DMS153 treated with DMSO at 0.1 percent for 48 hours (cell line): ENCODE results near the gene NPC1.
"Not testable (repeated sequence)": the region's sequence is repeated elsewhere in the genome, so short reads cannot be mapped to it uniquely, and the experiment has no call there.

Experiments used
- DNase-seq: peaks from one replicate; lab custom pipeline; 2025; ENCODE audit not compliant: unreplicated experiment; lab: John Stamatoyannopoulos, UW

NPC1 gene

DNA sequence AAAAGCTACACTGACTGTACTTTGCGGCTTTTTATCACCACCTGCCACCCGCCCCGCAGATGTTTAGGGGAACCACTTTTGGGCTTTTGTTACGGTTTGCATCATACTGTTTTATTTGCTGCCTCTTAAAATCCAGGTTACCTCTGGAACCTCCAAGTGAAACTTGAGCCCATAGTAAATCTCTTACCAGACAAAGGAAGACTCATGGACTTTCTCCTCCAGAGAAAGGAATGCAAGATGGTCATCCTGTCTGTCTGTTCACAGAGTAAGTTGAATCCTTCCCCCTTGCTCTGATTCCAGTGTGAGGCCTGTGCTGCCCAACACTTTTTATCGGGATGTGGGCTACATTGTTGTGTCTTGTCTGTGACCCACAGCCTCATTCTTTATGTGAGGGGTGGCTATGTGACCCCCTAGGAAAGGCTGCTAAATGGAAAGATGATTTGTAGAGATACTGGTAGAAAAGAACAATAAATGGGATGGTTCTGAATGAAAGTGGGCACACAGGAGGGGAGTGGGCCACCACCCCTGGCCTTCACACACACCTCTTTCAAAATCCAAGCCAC lies 59.7 kb downstream of the NPC1 start:
- no peak for DNase-seq

DNA sequence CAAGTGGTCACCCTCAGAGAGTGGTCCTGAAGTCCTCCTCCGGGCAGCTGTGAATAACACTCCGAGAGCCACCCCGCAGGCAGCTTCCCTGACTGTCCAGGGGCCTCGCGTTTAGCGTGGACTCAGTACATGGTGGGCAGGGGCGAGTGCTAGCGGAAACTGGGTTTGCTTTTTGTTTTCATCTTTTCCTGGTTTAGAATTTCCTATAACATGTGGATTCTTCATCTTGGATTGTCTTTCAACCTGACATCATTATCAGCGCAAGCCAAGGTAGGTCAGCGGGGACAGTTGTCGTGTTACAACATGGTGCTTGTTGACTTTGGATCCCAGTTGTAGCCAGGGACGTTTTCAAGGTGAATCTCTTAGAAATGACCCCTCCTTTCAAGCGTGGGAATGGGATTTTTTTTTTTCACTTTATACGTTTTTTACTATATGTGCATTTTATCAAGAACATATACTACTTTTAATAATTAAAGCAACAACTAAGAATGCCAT lies 62.0 kb downstream of the NPC1 start:
- no peak for DNase-seq

DNA sequence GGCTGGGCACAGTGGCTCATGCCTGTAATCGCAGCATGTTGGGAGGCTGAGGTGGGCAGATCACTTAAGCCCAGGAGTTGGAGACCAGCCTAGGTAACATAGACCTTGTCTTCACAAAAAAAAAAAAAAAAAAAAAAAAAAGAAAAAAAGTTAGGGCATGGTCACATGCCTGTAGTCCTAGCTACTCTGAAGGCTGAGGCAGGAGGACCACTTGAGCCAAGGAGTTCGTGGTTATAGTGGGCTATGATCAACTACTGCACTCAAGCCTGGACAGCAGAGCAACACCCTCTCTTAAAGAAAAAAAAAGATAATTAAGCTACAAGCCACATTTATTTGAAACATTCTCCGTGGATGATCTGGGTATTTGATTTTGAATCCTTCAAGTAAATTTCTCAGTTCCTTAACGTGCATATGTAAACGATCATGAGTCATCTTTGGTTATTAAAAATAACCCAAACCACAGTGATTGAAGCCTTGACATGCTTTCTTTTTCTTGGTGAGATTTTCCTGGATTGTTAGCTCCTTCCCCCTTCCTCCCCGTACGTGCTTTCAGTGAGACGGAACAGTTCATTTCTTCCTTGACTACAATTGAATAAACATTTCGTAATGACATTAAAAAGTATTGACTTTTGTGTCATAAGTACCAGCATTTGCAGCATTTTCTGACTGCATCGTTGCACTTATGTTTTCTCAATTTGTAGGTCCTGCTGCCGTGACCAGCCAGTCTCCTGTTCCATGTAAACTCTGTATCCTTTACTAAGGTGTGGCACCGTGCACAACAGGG lies 62.7 kb downstream of the NPC1 start:
- DNase-seq: no peak

DNA sequence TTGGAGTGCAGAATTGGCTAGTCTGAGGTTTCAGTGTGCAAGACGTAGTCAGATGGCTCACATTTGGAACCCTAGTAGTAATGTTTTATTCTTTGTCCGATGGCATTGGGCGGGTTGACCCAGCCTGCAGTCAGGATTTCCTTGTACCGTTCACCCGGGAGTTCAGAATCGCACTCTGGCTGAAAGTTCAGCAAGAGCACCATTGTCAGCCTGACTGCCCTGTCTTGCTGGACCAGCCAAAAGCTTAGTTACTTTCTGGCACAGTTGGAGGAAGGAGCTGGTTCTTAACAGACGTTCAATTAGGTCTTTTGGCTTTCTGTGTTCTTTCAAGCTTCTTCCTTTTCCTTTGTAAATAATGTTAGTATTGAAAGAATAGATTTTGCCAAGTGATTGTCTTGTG lies 64.4 kb downstream of the NPC1 start:
- DNase-seq: no peak

DNA sequence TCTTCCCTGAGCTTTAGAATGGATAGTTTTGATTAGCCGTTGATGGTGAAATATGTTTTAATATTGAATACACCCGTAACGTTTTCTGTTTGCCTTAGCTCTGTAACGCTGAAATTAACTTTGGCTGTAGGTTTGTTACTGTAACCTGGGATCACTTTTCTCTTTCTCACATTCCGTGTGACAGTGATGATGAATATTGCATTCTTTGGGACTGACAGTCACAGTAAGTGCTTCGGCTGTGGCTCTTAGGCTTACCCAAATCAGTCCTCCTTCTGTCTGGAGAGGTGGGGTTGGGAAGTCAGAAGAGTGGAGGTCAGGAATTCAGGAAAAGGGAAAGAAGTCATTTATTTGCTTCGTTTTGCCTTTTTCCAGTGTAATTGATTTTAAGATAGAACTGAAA lies 65.0 kb downstream of the NPC1 start:
- no peak for DNase-seq

DNA sequence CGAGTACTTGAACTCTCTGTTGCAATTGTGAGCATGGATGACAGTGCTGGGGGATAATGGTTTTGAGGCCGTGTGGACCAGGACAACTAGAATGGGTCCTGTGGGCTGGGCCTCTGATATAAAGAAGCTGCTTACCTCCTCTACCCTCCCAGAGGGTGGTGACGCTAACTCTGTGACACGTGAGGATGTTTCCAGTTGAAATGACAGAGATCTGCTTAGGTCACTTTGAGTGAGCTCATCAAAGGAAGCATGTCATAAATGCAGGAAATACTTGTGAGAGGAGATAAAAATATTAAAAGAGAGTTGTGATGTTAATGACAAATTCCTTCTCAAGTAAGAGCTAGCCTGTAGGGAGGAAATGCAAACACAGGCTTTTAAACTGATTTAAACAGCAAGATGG lies 66.6 kb downstream of the NPC1 start:
- no peak for DNase-seq

DNA sequence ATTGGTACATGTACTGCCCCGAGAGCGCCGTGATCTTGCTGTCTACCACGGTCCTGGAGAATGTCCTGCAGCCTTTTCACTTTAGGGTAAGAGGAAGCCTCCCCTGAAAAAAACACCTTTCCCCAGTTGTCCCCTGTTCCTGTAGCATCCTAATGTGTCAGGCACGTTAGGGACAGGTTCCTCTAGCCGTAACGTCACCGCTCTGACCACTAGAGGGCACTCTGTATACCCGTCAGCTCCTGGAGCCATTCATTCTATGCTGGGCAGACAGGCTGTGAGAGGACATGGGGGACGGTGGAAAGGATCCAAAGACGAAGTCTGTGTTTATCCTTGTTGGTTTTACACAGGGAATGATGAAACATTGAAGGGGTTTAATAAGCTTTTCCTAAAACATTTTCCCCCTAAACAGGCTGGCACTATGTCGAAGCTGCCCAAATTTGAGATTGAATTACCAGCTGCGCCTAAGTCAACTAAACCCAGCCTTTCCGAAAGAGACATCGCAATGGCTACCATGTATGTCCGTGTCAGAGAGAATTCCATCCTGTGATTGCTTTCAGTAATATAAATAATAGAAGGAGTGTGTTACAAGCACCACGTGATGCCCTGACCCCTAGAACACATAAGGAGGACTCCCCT lies 70.3 kb downstream of the NPC1 start:
- peak; percentile 55 for DNase-seq

DNA sequence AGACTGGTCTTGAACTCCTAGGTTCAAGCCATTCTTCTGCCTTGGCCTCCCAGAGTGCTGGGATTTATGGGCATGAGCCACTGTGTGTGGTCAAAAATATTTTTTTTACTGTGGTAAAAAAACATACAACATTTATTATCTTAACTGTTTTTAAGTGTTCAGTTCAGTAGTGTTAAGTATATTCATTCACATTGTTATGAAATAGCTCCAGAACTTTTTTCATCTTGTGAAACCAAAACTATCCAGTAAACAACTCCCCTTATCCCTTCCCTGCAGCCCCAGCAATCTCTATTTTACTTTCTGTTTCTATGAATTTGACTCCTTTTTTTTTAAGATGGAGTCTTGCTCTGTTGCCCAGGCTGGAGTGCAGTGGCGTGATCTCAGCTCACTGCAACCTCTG lies 73.7 kb downstream of the NPC1 start:
- DNase-seq: no peak

DNA sequence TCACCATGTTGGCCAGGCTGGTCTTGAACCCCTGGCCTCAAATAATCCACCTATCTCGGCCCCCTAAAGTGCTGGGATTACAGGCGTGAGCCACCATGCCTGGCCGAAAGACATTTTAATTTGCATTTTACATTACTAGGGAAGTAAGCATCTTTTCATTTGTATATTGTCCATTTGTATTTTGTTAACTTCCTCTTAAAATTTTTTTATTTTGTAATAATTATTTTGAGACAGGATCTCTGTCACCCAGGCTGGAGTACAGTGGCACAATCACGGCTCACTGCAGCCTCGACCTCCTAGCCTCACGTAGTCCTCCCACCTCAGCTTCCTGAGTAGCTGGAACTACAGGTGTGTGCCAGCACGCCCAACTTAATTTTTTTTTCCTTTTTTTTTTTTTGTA lies 74.1 kb downstream of the NPC1 start:
- DNase-seq: not testable (repeated sequence)

DNA sequence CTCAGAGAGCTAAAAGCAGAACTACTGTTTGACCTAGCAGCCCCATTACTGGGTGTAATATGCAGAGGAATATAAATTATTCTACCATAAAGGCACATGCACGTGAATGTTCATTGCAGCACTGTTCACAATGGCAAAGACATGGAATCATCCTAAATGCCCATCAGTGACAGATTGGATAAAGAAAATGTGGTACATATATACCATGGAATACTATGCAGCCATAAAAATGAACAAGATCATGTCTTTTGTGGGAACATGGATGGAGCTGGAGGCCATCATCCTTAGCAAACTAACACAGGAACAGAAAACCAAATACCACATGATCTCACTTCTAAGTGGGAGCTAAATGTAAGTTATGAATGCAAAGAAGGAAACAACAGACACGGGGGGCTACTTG lies 75.4 kb downstream of the NPC1 start:
- DNase-seq: not testable (repeated sequence)

DNA sequence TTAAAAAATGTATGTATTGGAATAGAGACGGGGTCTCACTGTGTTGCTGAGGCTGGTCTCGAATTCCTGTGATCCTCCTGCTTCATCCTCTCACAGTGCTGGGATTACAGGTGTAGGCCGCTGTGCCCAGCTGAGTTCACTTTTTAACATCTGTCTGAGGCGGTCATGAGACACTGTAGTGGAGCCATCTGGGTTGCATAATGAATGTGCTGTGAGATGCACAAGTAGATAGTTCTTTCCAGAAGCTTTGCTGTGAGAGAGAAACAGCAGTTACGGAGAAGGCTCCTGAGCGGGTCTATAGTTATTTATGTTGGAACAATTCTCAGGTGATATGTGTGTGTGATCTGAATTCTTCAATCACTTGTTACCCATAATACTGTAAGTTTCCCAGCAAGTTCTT lies 79.9 kb downstream of the NPC1 start:
- no peak for DNase-seq

DNA sequence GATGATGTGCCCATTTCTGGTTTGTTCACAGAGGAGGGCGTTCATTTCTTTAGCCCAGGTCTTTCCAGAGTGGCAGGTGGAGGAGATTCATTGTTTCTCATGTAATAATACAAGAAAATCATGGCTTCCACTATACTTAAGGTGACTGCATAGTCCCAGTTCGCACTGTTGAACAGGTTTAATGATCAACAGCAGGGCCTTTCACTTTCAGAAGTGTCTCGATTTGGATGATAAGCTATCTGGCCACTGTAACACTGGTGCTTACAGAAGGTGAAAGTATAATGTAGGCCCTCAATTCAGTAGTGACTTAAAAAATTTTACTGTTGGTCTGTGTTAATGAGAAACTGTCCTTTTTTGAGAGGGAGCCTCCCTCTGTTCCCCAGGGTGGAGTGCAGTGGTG lies 81.6 kb downstream of the NPC1 start:
- DNase-seq: no peak

DNA sequence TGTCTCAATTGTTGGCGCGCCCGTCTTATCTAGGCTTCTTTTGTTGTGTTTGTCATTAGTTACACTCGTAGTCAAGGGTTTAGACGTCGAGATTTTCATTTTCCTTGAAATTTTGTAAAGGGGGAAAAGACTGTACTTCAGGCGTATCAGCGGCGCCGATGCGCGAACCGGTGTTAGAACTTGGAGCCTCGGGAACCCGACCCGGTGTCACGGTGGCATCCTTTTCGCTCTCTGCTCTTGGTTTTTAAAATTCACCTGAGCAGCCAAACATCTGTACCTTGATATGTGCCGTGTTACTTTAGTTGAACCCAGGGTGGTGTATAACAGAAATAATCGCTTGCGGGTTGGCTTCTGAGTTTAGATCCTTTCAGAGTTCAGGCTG lies 82.4 kb downstream of the NPC1 start:
- no peak for DNase-seq

DNA sequence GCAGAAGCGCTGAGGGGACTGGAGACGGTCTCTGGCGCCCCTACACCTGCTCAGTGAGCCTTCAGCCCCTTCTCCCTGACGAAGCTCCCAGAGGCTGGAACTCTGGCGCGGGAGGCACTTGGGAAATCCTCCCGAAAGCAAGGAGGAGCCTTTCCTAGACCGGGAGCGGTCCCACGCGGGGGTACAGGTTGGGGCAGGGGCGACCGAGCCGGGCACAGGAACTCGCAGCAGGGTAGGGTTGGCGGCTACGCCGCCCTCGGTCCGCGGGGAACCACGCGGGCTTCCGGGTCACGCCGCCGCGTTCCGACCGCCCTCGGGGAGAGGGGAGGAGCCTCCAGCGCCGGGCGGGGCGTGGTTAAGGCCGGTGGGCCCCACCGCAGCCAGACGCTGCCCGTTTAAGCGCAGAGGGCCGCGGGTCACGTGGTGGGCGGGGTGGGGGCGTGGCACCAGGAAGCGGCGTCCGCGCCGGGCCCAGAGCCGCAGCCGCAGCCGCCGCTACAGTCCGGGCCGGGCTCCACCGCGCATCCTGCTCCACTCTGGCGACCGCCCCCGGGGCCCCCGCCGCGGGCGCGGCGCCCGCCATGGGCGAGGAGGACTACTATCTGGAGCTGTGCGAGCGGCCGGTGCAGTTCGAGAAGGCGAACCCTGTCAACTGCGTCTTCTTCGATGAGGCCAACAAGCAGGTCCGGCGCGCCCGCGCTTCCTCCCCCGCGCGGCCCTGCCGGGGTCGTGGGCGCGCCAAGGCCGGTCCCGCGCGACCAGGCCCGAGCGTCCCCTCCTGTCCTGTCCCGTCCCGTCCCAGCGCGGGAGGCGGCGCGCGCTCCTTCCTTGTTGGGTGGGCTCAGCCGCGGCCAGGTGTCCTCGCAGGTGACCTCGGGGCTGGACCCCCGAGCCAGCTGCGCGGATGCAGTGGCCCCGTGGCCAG lies 83.0 kb downstream of the NPC1 start, which contains the start of gene RMC1:
RMC1 (plus strand) TSS at position 474 of the 925 bp plus-strand sequence; CDS start at position 582, 108 bp downstream.
- peak; percentile 81 for DNase-seq

DNA sequence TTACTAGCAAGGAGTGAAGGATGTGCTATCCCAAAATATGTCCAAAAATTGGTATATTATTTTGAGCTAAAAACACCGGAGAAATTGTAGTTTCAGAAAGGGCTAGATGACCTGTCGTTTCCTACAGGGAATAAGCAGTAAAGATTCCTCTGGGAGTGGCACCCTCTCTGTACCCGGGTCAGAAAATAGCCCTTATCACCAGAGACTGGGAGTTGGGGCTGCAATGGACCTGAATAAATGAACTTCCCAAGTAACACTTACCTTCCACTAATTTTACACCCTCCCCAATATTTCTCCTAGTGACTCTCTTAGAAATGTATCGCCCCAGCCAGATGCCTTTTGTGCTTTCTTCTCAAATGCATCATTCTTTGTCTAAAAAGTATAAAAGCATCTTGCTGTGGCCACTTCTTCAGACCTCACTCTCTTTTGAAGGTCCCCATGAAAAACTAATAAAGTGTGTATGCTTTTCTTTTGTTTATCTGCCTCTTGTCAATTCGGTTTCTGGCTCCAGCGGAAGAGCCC lies 83.7 kb downstream of the NPC1 start:
- peak; percentile 40 for DNase-seq

DNA sequence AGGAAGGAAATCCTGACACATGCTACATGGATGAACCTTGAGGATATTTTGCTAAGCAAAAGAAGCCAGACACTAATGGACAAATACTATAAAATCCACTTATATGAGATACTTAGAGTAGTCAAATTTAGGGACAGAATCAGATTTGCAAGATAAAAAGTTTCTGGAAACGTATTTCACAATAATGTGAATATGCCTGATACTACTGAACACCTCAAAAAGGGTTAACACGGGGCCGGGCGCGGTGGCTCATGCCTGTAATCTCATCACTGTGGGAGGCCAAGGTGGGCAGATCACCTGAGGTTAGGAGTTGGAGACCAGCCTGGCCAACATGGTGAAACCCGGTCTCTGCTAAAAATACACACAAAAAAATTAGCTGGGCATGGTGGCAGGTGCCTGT lies 84.7 kb downstream of the NPC1 start:
- DNase-seq: no peak

DNA sequence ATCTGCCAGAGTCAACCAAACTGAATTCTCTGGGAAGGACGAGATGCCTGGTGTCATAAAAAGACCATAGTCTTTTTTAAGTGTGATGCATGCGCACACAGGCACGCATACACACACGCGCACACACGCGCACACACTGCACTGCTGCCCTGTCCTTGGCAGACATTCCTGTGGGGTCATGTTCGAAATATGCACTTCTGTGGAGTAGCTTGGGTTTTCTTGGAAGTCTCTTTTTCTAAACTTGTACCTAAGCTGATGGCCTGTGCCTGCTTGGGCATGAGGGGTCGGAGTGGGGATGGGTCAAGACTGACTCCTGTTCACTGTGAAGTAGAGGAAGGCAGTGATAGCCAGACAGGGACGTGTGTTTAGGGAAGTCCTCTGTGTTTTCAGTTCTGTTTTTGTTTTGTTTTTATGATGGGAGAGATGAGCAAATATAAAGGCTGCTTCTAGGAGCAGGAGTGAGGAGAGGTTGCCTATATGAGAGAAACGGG lies 87.0 kb downstream of the NPC1 start:
- DNase-seq: no peak

DNA sequence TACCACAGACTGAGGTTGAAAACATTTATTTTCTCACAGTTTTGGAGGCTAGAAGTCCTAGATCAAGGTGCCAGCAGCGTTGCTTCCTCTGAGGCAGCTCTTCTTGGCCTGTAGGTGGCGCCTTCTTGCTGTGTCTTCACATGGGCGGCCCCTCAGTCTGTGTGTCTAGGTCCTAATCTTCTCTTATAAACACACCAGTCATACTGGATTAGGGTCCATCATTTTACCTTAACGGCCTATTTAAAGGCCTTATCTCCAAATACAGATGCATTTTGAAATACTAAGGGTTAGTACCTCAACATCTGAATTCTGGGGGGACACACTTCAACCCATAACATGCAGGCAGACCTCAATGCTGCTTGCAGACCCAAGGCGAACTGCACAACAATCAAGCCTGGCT lies 87.4 kb downstream of the NPC1 start:
- DNase-seq: peak; percentile 28

DNA sequence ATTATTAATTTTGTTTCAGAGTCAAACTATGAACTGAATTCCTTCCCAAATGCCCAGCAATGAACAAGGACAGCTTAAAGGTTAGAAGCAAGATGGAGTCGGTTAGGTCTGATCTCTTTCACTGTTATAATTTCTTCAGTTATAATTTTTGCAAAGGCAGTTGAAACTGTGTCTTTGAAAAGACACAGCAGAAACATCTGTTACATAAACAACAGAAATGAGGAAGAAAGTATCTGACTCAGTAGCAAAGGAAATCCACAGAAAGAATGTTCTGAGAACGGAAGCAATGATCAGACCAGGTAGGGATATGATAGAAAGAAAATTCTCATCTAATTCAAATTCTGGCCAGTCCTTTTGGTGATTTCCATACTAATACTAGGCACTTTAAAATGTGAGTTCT lies 88.2 kb downstream of the NPC1 start:
- no peak for DNase-seq

DNA sequence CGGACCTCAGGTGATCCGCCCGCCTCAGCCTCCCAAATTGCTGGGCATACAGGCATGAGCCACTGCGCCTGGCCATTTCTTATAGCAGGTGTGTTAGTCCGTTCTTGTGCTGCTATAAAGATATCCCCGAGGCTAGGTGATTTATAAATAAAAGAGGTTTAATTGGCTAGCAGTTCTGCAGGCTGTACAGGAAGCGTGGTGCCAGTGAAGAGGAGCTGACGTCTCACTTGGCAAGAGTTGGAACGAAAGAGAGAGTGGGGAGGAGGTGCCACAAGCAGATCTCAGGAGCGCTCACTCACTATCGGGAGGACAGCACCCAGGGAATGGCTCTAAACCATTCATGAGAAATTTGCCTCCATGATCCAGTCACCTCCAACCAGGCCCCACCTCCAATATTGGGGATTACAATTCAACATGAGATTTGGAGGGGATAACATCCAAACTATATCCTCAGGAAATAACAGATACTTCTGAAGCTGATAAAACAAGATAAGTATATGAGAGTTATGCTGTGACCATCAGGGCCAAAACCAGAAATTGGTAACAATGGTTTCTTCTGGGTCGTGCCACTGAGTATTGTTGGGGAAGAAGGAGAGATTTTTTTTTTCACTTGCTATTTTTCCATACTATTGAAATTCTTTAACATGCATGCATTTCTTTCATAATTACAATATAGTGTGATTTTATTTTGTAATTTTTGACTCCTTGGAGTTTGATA lies 90.4 kb downstream of the NPC1 start:
- DNase-seq: peak; percentile 71
